GM19452 (cell line): Measurements from ENCODE around the gene XRCC2.

Experiments used
- ATAC-seq: cut with Tn5 transposase; IDR thresholded peaks from one replicate; pipeline ENCODE4 v1.9.1; 2021; ENCODE audit not compliant: unreplicated experiment

XRCC2 gene

DNA sequence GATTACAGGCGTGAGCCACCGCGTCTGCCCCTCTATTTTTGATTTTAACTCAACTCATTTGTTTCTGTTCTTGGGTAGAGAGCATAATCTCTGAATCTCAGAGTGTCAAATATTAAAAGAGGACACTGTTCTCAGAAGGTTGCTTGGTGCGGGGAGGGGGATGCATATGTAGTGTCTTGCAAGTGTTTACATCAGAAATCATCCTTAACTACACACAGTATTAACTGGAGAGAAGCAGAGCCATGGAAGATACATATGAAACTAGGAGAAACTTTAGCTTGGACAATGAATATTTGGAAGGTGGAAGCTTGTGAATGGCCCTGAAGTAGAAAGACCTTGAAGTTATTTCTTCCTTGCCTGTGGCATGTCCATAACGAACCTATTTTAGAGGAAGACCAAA, 57.5 kb downstream of the XRCC2 start:
- ATAC-seq: no peak

DNA sequence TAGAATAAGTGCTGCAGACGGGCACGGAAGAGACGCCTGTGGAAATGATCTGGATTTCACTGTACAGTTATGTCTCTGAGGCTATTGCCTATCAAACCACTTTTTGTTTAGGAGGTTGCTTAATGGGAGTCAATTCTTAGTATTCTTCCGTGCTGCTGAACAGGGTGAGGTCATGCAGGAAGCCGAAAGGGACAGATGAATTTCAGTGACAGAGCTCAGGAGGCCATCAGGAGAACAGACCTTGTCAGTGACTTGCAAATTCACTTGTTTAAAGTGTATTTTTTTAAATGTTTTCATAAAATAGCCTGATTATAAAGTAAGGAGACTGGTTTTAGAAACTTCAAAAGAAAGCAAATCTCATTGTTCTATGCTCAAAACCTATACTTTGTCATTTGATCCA, 58.9 kb downstream of the XRCC2 start:
- ATAC-seq: no peak

DNA sequence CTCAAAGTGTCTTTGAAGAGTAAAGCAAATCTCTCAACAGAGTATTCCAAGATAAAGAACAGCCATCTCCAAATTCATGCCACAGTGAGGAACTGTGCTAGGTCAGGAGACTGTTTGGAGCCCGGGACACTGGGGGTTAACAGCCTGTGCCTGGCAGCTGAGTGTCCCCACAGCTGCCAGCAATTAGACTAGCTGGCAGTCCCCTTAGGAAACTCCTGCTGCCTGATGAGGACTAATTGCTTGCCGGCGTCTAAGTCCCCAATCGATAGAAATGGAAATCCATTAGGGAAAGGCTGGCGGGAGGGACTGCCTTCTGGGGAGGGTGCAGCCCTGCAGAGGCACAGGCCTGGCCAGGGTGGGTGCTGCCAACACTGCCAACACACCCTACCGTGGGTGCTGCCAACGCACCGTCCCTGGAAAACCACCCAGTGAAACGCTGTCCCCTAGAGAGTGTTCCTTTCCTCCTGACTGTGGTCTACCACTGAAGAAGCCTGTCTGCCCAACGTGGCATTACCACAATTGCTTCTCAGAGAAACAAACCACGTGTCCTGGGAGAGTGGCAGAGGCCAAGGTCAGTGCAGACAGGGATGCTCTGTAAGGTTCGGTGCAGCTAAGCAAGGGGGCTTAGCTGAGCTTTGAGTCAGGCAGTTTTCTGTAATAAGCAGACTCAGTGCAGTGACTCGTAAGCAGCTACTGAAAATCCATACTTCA, 60.8 kb downstream of the XRCC2 start:
- ATAC-seq: no peak

DNA sequence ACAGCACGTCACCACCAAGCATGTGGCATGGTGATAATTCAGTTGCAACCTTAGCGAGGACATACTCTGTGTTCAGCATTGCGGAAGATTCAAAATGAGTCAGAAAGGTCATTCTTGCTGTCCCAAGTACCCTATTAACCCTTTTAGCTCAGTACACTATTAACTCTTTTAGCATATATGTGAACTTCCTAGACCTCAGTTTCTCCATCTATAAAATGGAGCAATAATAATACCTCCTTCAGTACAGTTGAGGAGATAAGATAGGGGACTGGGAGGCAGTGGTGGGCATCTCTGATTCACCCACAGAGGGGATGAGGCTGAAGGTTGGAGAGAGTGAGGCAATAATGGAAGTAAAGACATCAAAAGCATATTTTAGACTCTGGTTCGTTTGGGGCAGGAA, 67.3 kb downstream of the XRCC2 start:
- ATAC-seq: no peak

DNA sequence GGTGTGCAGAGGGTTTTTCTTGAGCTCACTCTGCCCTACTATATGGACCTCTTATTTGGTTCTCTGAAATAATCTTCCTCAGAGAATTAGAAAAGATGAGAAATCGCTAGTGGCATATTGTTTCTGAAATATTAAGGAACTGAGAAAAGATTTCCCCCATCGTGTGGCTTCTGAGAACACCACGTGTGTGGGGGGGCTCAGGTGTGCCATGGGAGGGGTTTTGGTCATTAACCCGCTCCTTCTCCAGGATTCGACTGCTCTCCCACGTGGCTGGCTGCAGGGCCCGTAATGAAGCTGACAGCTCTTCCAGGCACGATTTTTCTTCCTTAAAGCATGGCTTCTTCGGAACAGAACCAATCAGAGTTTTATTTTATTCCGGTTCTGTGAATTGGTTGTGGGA, 67.7 kb downstream of the XRCC2 start:
- no peak for ATAC-seq

DNA sequence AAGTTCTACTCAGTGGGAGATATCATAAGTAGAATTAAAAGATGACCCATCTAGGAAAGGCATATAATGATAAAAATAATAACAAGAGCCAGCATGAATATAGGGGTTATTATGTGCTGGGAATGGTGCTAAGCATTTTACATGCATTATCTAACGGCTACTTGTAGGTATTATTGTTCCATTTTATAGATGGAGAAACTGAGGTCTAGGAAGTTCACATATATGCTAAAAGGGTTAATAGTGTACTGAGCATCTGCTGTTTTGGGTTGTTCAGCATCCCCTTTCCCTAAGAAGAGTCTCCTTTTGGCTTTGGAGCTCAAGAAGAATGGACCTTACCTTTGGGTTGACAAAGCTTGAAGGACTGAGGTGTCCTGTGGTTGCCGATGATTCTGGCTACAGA, 68.9 kb downstream of the XRCC2 start:
- no peak for ATAC-seq

DNA sequence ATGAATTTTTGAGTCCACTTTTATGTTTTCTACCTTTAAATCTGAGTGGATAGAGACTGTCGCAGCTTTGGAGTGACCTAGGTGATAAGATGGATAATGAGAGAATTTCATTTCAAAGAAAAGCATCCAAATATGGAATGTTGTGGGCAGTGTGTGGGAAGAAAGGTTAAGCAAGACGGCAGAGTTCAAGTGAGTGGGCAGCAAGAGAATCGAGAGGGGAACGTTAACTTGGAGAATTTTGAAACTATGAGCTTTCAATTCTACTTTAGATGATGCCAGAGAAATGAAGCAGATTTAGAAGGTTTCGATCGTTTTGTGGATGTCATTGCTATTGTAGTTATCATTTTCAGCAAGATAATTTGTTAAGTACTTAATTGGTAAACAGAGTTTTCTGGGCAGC, 73.0 kb downstream of the XRCC2 start:
- ATAC-seq: no peak

DNA sequence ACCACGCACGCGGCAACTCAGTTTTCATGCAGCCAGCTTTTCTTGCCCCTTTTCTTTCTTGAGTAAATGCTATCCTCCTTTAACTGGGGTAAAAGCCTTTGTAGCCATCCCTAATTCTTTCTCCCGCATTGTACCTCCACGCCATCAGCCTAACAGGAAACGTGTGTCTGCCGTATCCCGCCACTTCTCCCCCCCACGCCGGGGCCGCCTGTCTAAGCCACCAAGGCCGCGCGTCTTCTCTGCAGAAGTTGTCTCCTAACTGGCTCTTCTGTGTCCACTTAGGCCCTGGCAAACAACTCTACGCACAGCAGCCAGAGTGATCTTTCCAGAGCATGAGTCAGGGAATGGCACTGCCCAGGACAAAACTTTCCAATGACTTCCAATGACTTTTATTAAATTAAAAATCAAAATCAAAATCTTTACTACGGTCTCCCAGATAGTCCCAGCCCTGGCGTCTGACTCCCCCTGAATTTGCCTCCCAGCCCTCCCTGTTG, 74.6 kb downstream of the XRCC2 start:
- ATAC-seq: no peak

DNA sequence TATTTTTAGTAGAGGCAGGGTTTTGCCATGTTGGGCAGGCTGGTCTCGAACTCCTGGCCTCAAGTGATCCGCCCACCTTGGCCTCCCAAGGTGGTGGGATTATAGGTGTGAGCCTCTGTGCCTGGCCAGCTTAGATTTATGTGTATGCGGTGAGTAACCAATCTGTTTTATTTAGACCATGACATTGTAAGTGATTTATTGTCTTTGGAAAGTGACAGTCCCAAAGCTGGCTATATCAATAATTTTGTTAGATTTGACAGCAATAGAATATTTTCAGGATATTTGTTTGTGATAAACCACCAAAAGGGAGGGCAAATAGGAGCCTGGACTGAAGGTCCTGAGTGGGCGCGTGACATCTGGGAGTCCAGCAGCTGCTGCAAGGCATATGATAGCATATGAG, 75.7 kb downstream of the XRCC2 start:
- ATAC-seq: no peak

DNA sequence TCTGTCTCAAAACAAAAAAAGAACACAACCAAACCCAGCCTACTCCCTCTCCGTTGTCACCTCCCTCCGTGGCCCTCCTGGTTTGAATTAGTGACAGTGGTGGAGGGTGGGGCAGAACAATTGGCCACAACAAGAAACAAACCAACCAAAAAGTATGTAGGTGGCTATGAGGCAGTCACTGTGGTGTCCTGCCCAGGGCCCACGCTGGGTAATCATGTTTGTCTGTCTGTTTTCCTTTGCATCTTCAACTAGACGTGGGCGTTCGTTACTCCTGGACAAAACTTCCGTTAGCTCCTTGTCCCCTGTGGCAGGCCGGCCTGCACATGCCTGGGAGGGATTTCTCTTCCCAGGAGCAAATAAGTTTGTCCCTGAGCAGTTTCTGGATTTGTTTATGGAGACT, 78.4 kb downstream of the XRCC2 start:
- ATAC-seq: no peak

DNA sequence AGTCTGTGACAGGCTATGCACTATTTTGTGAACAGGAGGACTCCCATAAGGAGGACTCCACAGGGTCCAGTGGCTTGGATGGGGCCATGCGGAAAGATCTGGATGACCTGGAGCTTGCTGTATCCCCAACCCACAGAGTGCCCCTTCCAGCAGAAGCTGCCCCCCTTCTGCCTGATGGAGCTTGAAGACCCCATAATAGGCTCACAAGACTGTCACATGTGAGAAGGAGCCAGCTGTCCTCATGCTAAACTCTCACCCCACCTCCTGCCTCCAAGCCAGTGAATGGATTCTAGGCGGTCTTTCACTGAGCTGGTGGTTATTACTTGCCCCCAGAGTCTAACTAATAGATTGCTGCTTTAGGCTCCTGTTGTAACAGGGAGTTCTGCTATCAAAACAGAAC, 79.1 kb downstream of the XRCC2 start:
- ATAC-seq: no peak
